ENCODE results near the gene POTEB2. TPM values are rescaled to one million over a fixed set of nuclear protein-coding genes. Genes with fewer than 3 reads are reported as not detected.
"Not testable (repeated sequence)": the region's sequence is repeated elsewhere in the genome, so short reads cannot be mapped to it uniquely, and the experiment has no call there.

The POTEB2 gene
- not detected for polyA plus RNA-seq
- long read RNA-seq, donor 1: 0 reads
- long read RNA-seq, donor 2: 0 reads
- long read RNA-seq, donor 3: 0 reads
- long read RNA-seq, donor 4: 0 reads
- long read RNA-seq, donor 5: 0 reads
- long read RNA-seq, donor 6: 0 reads
- long read RNA-seq, donor 7: 0 reads
- long read RNA-seq, donor 8: 0 reads
- long read RNA-seq, donor 9: 0 reads
- long read RNA-seq, donor 10: 0 reads
- long read RNA-seq, donor 11: 0 reads

GRCh38 chr15:20866214-20866613 lies at the start of gene POTEB2:
Gene POTEB2, minus strand, starts transcription at chr15:20866314. Its CDS starts 33 bp downstream, at chr15:20866281.
- H3K4me1 ChIP-seq (ENCODE audit: control insufficient read depth, insufficient read depth, low read length); H3K27ac ChIP-seq (ENCODE audit: low read length); H3K9me3 ChIP-seq (ENCODE audit: control insufficient read depth, low read depth, low read length); H3K4me3 ChIP-seq (ENCODE audit: low read length); H3K36me3 ChIP-seq (ENCODE audit: control insufficient read depth, insufficient read depth, low read length); DNase-seq; H3K27me3 ChIP-seq (ENCODE audit: control insufficient read depth, insufficient read depth, low read length): not testable (repeated sequence)
- no CpG with 5 or more reads among the region's 9 CpGs for WGBS (ENCODE audit: insufficient coverage, low lambda C conversion rate)

- not testable (repeated sequence) for H3K4me1 ChIP-seq (ENCODE audit: control insufficient read depth, insufficient read depth, low read length); H3K27ac ChIP-seq (ENCODE audit: low read length); H3K36me3 ChIP-seq (ENCODE audit: control insufficient read depth, insufficient read depth, low read length); H3K4me3 ChIP-seq (ENCODE audit: low read length); H3K27me3 ChIP-seq (ENCODE audit: control insufficient read depth, insufficient read depth, low read length); DNase-seq; H3K9me3 ChIP-seq (ENCODE audit: control insufficient read depth, low read depth, low read length)
- WGBS (ENCODE audit: insufficient coverage, low lambda C conversion rate): no CpG with 5 or more reads among the region's 5 CpGs
Observed at GRCh38 chr15:20879916-20880315, 13.8 kb upstream of the POTEB2 start.

GRCh38 chr15:20878464-20878863 lies 12.3 kb upstream of the POTEB2 start:
- H3K9me3 ChIP-seq (ENCODE audit: control insufficient read depth, low read depth, low read length); H3K36me3 ChIP-seq (ENCODE audit: control insufficient read depth, insufficient read depth, low read length); H3K4me3 ChIP-seq (ENCODE audit: low read length); H3K27ac ChIP-seq (ENCODE audit: low read length); H3K4me1 ChIP-seq (ENCODE audit: control insufficient read depth, insufficient read depth, low read length); H3K27me3 ChIP-seq (ENCODE audit: control insufficient read depth, insufficient read depth, low read length); DNase-seq: not testable (repeated sequence)
- no CpG with 5 or more reads among the region's 48 CpGs for whole genome bisulfite sequencing (ENCODE audit: insufficient coverage, low lambda C conversion rate)

GRCh38 chr15:20877819-20878218 lies 11.7 kb upstream of the POTEB2 start:
- not testable (repeated sequence) for H3K9me3 ChIP-seq (ENCODE audit: control insufficient read depth, low read depth, low read length); H3K27me3 ChIP-seq (ENCODE audit: control insufficient read depth, insufficient read depth, low read length); H3K36me3 ChIP-seq (ENCODE audit: control insufficient read depth, insufficient read depth, low read length); DNase-seq; H3K4me1 ChIP-seq (ENCODE audit: control insufficient read depth, insufficient read depth, low read length); H3K4me3 ChIP-seq (ENCODE audit: low read length); H3K27ac ChIP-seq (ENCODE audit: low read length)
- no CpG with 5 or more reads among the region's 37 CpGs for WGBS (ENCODE audit: insufficient coverage, low lambda C conversion rate)
